IPS-11a (cell line): Measurements from ENCODE around the gene ZNF514.
"Not testable (repeated sequence)": the region's sequence is repeated elsewhere in the genome, so short reads cannot be mapped to it uniquely, and the experiment has no call there.

Experiments used
- H3K4me3 ChIP-seq: one replicate; pipeline ENCODE4 v1.5.1; 2013; ENCODE audit warnings: low read depth, low read length, control low read depth

Gene ZNF514

DNA sequence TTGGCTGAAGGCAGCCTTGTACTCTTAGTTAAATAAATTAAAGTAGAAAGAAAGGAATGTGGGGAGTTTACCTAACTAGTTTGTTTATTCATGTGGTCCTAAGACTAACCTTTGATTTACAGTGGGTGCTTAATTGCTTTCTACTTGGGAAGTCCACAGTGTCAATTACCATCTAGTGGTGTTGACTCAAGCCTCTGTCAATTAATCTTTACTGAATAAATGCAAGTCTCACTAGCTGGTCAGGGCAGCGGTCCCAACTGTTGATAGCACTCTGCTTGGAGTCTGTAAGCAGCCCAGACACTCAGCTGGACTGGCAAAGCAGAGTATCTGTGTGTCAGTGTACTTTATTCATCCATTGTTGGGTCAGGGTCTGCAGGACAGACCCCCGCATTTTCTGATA, 15.8 kb downstream of the ZNF514 start:
- H3K4me3 ChIP-seq: no peak overlapping the region

- H3K4me3 ChIP-seq: no peak overlapping the region
Observed at GRCh38 chr2:95138702-95139101, 20.9 kb downstream of the ZNF514 start.

DNA sequence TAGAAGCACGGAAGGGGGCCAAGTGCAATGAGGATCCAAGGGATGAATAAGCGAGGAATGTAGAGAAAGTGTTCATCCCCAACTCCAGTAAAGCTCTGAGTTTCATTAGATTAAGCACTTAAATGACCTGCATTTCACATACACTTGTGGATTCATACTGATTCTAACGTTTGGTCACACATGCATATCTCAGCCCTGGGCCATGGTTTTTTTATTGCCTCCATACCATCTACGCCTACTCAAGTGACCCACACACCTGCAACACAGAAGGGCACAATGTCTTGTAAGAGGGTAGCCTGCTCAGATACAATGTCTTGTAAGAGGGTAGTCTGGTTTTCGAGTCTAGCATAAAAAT, 37.5 kb downstream of the ZNF514 start:
- H3K4me3 ChIP-seq: peak overlapping the region; percentile 94

DNA sequence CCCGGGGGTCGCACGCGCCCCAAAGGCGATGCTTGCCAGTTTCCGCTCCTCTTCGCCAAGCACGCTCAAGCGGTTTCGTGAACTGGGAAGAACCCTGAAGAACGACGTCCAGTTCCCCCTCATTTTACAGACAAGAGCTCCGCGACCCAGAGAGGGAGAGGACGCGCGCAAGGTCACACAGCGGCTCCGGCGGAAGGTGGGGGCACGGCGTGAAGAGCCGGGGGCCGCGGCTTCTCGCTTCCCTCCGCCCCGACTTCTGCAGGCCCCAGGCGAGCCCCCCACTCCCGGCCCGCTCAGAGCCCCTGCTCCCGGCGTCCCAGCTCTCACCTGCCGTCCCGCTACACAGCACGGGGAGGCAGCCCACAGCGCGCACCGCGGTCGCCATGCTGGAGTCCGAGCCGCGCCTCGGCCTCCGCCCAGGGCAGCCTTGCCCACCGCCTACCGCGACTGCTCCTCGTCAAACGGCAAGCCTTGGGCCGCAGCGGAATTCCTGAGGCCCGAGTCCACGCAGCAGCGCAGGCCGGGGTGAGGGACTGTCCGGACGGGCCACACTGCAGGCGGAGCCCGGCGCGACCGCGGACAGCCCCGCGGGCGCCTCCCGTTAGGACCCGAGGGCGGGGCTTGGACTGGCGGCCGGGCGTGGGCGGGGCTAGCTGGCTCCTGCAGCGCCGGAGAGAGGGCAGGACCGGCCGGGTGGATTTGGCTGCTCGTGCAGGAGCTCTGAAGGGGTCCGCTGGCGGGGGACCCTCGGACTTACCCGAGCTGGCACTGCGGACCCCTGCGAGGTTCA, 38.0 kb downstream of the ZNF514 start, which contains the start of gene MRPS5:
Gene MRPS5 (minus strand): TSS at position 402 of the 790 bp plus-strand sequence. CDS start 17 bp downstream, at position 385.
- peak within 1 kb of the TSS; percentile 94 for H3K4me3 ChIP-seq

GRCh38 chr2:95121093-95121406, 38.6 kb downstream of the ZNF514 start:
- H3K4me3 ChIP-seq: peak overlapping the region; percentile 94

GRCh38 chr2:95115418-95115817, 44.2 kb downstream of the ZNF514 start:
- H3K4me3 ChIP-seq: no peak overlapping the region

DNA sequence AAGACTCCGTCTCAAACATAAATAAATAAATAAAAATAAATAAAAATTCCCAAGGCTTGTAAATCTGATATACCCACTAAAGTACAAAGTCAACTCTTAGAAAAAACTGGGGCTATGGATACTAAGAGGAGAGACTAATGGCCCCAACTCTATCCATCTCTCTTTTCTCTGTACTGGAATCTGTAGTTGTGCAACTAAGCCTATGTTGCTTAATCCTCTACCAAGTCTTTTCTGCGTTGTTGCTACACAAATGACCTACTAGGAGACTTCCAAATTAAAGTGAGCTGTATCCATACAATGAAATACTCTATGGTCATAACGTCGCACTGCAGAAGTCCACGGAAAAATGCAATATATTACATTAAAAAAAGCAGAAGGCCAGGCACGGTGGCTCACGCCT, 46.2 kb downstream of the ZNF514 start:
- H3K4me3 ChIP-seq: no peak overlapping the region

- no peak overlapping the region for H3K4me3 ChIP-seq
Observed at GRCh38 chr2:95110395-95110794, 49.3 kb downstream of the ZNF514 start.

DNA sequence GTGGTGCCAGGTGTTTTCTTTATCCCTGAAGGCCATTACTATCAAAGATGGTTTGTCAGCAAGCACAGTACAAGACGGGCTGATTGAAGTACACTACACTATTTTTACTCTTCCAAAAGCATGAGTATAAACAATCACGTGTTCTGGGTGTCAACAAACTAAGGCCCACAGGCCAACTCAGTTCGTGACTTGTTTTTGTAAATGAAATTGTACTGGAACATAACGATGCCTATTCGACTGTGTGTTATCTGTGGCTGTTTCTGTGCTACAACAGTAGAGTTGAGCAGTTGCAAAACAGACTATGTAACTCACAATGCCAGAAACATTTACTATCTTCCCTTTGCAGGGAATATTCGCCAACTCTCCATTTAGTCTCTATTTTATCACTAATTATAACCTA, 50.4 kb downstream of the ZNF514 start:
- H3K4me3 ChIP-seq: no peak overlapping the region

GRCh38 chr2:95106081-95106480, 53.6 kb downstream of the ZNF514 start:
- no peak overlapping the region for H3K4me3 ChIP-seq

GRCh38 chr2:95104606-95105005, 55.0 kb downstream of the ZNF514 start:
- no peak overlapping the region for H3K4me3 ChIP-seq

GRCh38 chr2:95099910-95100309, 59.7 kb downstream of the ZNF514 start:
- no peak overlapping the region for H3K4me3 ChIP-seq

GRCh38 chr2:95098273-95098672, 61.4 kb downstream of the ZNF514 start:
- H3K4me3 ChIP-seq: not testable (repeated sequence)
